ENCODE data around the gene DHRS7B. TPM values are rescaled to one million over a fixed set of nuclear protein-coding genes. Genes with fewer than 3 reads are reported as not detected.

The DHRS7B gene
- total and polyA plus RNA-seq, 2 of the 13 experiments (the other 11 are each of a cell fraction or from before 2014, with no cell fraction given): 20.0 to 35.8 TPM

DNA sequence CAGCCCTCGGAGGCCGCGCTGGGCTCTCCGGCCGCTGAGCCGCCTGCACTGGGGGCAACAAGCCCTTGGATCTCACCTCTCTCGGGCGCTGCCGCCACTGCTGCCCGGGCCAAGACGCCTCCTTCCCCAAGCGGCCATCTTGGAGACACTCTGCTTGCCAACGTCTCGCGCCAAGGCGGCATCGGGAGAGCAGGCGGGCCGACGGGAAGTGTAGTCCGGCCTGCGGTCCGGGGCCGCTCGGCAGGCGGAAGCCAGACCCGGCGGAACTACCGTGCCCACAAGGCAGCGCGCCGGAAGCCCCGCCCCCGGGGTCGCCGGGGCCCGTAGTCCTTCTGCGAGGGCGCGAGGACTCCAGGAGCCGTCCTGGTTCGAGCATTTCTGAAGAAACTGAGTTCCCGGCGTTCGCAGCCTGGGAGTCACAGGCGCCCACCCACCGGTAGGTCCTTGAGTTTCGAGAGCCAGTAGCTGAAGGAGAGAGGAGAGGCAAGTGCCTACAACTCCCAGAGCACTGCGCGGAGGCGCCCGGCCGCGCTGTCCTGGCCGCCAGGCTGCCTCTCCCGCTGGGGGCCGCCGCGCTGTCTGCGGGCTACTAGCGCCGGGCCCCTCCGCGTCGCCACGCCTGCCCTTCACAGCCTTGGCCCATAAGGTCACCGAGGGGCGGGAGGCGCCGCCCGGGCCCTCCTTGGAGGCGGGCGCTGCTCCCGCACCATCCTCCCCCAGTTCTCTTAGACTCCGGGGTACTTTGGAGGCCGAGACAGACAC, 87.4 kb downstream of the DHRS7B start, which contains the start of gene TMEM11 (continued):
- TF ChIP-seq TAF1 (CRISPR knock-in tag; IDR thresholded peaks at IDR 0.05): peak; percentile 98
- TF ChIP-seq ZNF350 (CRISPR knock-in tag; IDR thresholded peaks at IDR 0.05; ENCODE audit: borderline replicate concordance, low read depth): peak; percentile 35
- TF ChIP-seq ZNF747 (CRISPR knock-in tag; IDR thresholded peaks at IDR 0.05; ENCODE audit: borderline replicate concordance): 0 out of 2 replicates have a peak, but pooled peaks have one; percentile 29
- peak; percentile 20 for TF ChIP-seq BCL6 (CRISPR knock-in tag; IDR thresholded peaks at IDR 0.05)
- peak; percentile 53; the same call in 1 of the 2 replicates for TF ChIP-seq ERF (CRISPR knock-in tag; IDR thresholded peaks at IDR 0.05)
- peak; percentile 93 for TF ChIP-seq CREM (IDR thresholded peaks at IDR 0.05)
- TF ChIP-seq CREM (CRISPR knock-in tag; IDR thresholded peaks at IDR 0.05): no peak
- TF ChIP-seq NONO (IDR thresholded peaks at IDR 0.05): no peak
- TF ChIP-seq NONO (CRISPR knock-in tag; conservative IDR thresholded peaks at IDR 0.05): 0 out of 2 replicates have a peak, but pooled peaks have one; percentile 62
- TF ChIP-seq ZNF720 (CRISPR knock-in tag; IDR thresholded peaks at IDR 0.05): no peak
- TF ChIP-seq PLRG1 (conservative IDR thresholded peaks at IDR 0.05): no peak
- no peak for TF ChIP-seq ZNF17 (CRISPR knock-in tag; IDR thresholded peaks at IDR 0.05)
- TF ChIP-seq ZNF30 (CRISPR knock-in tag; IDR thresholded peaks at IDR 0.05): no peak; the same call in 1 of the 2 replicates
- no peak for TF ChIP-seq ZNF678 (CRISPR knock-in tag; IDR thresholded peaks at IDR 0.05)
- TF ChIP-seq, protein P1, sequence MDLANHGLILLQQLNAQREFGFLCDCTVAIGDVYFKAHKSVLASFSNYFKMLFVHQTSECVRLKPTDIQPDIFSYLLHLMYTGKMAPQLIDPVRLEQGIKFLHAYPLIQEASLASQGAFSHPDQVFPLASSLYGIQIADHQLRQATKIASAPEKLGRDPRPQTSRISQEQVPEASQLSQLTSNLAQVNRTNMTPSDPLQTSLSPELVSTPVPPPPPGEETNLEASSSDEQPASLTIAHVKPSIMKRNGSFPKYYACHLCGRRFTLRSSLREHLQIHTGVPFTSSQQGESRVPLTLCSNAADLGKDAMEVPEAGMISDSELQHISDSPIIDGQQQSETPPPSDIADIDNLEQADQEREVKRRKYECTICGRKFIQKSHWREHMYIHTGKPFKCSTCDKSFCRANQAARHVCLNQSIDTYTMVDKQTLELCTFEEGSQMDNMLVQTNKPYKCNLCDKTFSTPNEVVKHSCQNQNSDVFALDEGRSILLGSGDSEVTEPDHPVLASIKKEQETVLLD (CRISPR knock-in tag; IDR thresholded peaks at IDR 0.05; ENCODE audit: low read depth): no peak
- TF ChIP-seq, protein P2, sequence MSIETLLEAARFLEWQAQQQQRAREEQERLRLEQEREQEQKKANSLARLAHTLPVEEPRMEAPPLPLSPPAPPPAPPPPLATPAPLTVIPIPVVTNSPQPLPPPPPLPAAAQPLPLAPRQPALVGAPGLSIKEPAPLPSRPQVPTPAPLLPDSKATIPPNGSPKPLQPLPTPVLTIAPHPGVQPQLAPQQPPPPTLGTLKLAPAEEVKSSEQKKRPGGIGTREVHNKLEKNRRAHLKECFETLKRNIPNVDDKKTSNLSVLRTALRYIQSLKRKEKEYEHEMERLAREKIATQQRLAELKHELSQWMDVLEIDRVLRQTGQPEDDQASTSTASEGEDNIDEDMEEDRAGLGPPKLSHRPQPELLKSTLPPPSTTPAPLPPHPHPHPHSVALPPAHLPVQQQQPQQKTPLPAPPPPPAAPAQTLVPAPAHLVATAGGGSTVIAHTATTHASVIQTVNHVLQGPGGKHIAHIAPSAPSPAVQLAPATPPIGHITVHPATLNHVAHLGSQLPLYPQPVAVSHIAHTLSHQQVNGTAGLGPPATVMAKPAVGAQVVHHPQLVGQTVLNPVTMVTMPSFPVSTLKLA (IDR thresholded peaks at IDR 0.05): no peak
- no peak for TF ChIP-seq XBP1 (CRISPR knock-in tag; IDR thresholded peaks at IDR 0.05)
- TF ChIP-seq ARNT (IDR thresholded peaks at IDR 0.05): no peak
- TF ChIP-seq ZNF337 (CRISPR knock-in tag; IDR thresholded peaks at IDR 0.05; ENCODE audit: borderline replicate concordance, low read depth): no peak
- TF ChIP-seq ZNF546 (CRISPR knock-in tag; conservative IDR thresholded peaks at IDR 0.05): peak; percentile 65
- TF ChIP-seq, protein P3, sequence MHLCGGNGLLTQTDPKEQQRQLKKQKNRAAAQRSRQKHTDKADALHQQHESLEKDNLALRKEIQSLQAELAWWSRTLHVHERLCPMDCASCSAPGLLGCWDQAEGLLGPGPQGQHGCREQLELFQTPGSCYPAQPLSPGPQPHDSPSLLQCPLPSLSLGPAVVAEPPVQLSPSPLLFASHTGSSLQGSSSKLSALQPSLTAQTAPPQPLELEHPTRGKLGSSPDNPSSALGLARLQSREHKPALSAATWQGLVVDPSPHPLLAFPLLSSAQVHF (CRISPR knock-in tag; IDR thresholded peaks at IDR 0.05): 0 out of 2 replicates have a peak, but pooled peaks have one; percentile 27
- TF ChIP-seq ZNF207 (IDR thresholded peaks at IDR 0.05; ENCODE audit: borderline replicate concordance): no peak
- TF ChIP-seq, protein P4, sequence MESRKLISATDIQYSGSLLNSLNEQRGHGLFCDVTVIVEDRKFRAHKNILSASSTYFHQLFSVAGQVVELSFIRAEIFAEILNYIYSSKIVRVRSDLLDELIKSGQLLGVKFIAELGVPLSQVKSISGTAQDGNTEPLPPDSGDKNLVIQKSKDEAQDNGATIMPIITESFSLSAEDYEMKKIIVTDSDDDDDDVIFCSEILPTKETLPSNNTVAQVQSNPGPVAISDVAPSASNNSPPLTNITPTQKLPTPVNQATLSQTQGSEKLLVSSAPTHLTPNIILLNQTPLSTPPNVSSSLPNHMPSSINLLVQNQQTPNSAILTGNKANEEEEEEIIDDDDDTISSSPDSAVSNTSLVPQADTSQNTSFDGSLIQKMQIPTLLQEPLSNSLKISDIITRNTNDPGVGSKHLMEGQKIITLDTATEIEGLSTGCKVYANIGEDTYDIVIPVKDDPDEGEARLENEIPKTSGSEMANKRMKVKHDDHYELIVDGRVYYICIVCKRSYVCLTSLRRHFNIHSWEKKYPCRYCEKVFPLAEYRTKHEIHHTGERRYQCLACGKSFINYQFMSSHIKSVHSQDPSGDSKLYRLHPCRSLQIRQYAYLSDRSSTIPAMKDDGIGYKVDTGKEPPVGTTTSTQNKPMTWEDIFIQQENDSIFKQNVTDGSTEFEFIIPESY (CRISPR knock-in tag; IDR thresholded peaks at IDR 0.05): no peak
- TF ChIP-seq, protein P5, sequence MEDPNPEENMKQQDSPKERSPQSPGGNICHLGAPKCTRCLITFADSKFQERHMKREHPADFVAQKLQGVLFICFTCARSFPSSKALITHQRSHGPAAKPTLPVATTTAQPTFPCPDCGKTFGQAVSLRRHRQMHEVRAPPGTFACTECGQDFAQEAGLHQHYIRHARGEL (CRISPR knock-in tag; IDR thresholded peaks at IDR 0.05): no peak
- TF ChIP-seq ZNF547 (CRISPR knock-in tag; IDR thresholded peaks at IDR 0.05): 0 out of 2 replicates have a peak, but pooled peaks have one; percentile 15
- peak; percentile 79; the same call in 1 of the 2 replicates for TF ChIP-seq ZNF234 (CRISPR knock-in tag; conservative IDR thresholded peaks at IDR 0.05)
- no peak for TF ChIP-seq ZFP41 (CRISPR knock-in tag; IDR thresholded peaks at IDR 0.05; ENCODE audit: borderline replicate concordance)
